ENCODE results near the gene TEX54. TPM values are rescaled to one million over a fixed set of nuclear protein-coding genes. Genes with fewer than 3 reads are reported as not detected.

TEX54 gene
- total RNA-seq, 1 donor, result not detected

DNA sequence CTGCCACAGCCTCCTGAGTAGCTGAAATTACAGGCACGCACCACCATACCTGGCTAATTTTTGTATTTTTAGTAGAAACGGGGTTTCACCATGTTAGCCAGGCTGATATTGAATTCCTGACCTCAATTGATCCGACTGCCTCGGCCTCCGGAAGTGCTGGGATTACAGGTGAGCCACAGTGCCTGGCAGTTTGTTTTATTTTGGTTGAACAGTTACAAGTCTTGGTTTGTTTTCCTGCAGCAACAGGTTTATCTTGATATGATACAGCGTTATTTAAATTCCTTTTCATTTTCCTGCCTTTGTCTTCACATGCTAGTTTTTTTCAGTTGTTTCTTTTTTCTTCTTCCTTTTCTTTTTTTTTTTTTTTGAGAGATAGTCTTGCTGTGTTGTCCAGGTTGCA, 44.1 kb upstream of the TEX54 start:
- H3K27me3 ChIP-seq (ENCODE audit: insufficient read depth, low read length), result no peaks in the 10 kb centered on the region
- no peaks in the 10 kb centered on the region for H3K36me3 ChIP-seq (ENCODE audit: insufficient read depth, low read length)
- no peak for TF ChIP-seq CTCF (IDR thresholded peaks at IDR 0.05; ENCODE audit: extremely low read depth, low read depth, low read length)
- no peak overlapping the region for H3K4me3 ChIP-seq (ENCODE audit: insufficient read depth, low read length)
- no peak overlapping the region for H3K27ac ChIP-seq (ENCODE audit: low read depth, low read length)
- no peak overlapping the region for H2AFZ ChIP-seq (ENCODE audit: low read length)
- H4K20me1 ChIP-seq (ENCODE audit: insufficient read depth, low read length), result peaks cover 5% of the 10 kb centered on the region
- no peak overlapping the region for H3K4me2 ChIP-seq (ENCODE audit: insufficient read depth, low read length)
- no peak for DNase-seq (ENCODE audit: insufficient read length, low spot score, missing footprints)
- peaks cover 14% of the 10 kb centered on the region for H3K4me1 ChIP-seq (ENCODE audit: insufficient read depth, low read length)
- peaks cover 8% of the 10 kb centered on the region for H3K79me2 ChIP-seq (ENCODE audit: insufficient read depth, low read length)
- no peaks in the 10 kb centered on the region for H3K9me3 ChIP-seq (ENCODE audit: low read depth, low read length)

GRCh38 chr11:62875698-62876478, 43.2 kb upstream of the TEX54 start:
- Histone ChIP-seq H3K9me3 (ENCODE audit: low read depth, low read length) (no peaks in the 10 kb centered on the region), H3K27me3 (ENCODE audit: insufficient read depth, low read length) (no peaks in the 10 kb centered on the region), H3K79me2 (ENCODE audit: insufficient read depth, low read length) (peaks cover 2% of the 10 kb centered on the region), H3K4me2 (ENCODE audit: insufficient read depth, low read length) (no peak overlapping the region), H3K27ac (ENCODE audit: low read depth, low read length) (no peak overlapping the region), H2AFZ (ENCODE audit: low read length) (no peak overlapping the region), H3K4me1 (ENCODE audit: insufficient read depth, low read length) (peaks cover 14% of the 10 kb centered on the region), H3K36me3 (ENCODE audit: insufficient read depth, low read length) (no peaks in the 10 kb centered on the region), H3K4me3 (ENCODE audit: insufficient read depth, low read length) (no peak overlapping the region), H4K20me1 (ENCODE audit: insufficient read depth, low read length) (peaks cover 2% of the 10 kb centered on the region)
- no peak for TF ChIP-seq CTCF (IDR thresholded peaks at IDR 0.05; ENCODE audit: extremely low read depth, low read depth, low read length)
- DNase-seq (ENCODE audit: insufficient read length, low spot score, missing footprints), result no peak

- Histone ChIP-seq H3K4me1 (ENCODE audit: insufficient read depth, low read length) (peaks cover 7% of the 10 kb centered on the region), H3K27ac (ENCODE audit: low read depth, low read length) (no peak overlapping the region), H3K4me3 (ENCODE audit: insufficient read depth, low read length) (no peak overlapping the region), H3K27me3 (ENCODE audit: insufficient read depth, low read length) (no peaks in the 10 kb centered on the region), H3K36me3 (ENCODE audit: insufficient read depth, low read length) (no peaks in the 10 kb centered on the region), H4K20me1 (ENCODE audit: insufficient read depth, low read length) (no peaks in the 10 kb centered on the region), H3K79me2 (ENCODE audit: insufficient read depth, low read length) (no peaks in the 10 kb centered on the region), H3K4me2 (ENCODE audit: insufficient read depth, low read length) (no peak overlapping the region), H3K9me3 (ENCODE audit: low read depth, low read length) (no peaks in the 10 kb centered on the region), H2AFZ (ENCODE audit: low read length) (no peak overlapping the region)
- DNase-seq (ENCODE audit: insufficient read length, low spot score, missing footprints), result no peak
- no peak for TF ChIP-seq CTCF (IDR thresholded peaks at IDR 0.05; ENCODE audit: extremely low read depth, low read depth, low read length)
Measured at GRCh38 chr11:62874851-62875250, 42.2 kb upstream of the TEX54 start.

- H3K27ac ChIP-seq (ENCODE audit: low read depth, low read length), result no peak overlapping the region
- no peaks in the 10 kb centered on the region for H3K9me3 ChIP-seq (ENCODE audit: low read depth, low read length)
- no peak overlapping the region for H3K4me2 ChIP-seq (ENCODE audit: insufficient read depth, low read length)
- H3K36me3 ChIP-seq (ENCODE audit: insufficient read depth, low read length), result no peaks in the 10 kb centered on the region
- no peaks in the 10 kb centered on the region for H3K27me3 ChIP-seq (ENCODE audit: insufficient read depth, low read length)
- H2AFZ ChIP-seq (ENCODE audit: low read length), result no peak overlapping the region
- no peak for DNase-seq (ENCODE audit: insufficient read length, low spot score, missing footprints)
- TF ChIP-seq CTCF (IDR thresholded peaks at IDR 0.05; ENCODE audit: extremely low read depth, low read depth, low read length), result no peak
- no peaks in the 10 kb centered on the region for H3K4me1 ChIP-seq (ENCODE audit: insufficient read depth, low read length)
- H4K20me1 ChIP-seq (ENCODE audit: insufficient read depth, low read length), result peaks cover 2% of the 10 kb centered on the region
- H3K4me3 ChIP-seq (ENCODE audit: insufficient read depth, low read length), result no peak overlapping the region
- H3K79me2 ChIP-seq (ENCODE audit: insufficient read depth, low read length), result peaks cover 2% of the 10 kb centered on the region
Measured at GRCh38 chr11:62865635-62866034, 33.0 kb upstream of the TEX54 start.
